Type B pancreatic cell (in vitro differentiated cells): ENCODE data around the gene CPOX. TPM values are rescaled to one million over a fixed set of nuclear protein-coding genes. Genes with fewer than 3 reads are reported as not detected.
A peak's percentile ranks its signal among the peaks of the same experiment; 100 is the strongest.

Source experiments
- DNase-seq: peaks from one replicate; pipeline ENCODE4 v3.0.0; 2021; ENCODE audit warnings: mixed read lengths; ENCODE audit not compliant: unreplicated experiment; ENCODE audit errors: extremely low spot score
- H3K27ac Mint-ChIP-seq: 2 replicates; pipeline ENCODE4 v1.8.0; 2021; ENCODE audit warnings: mild to moderate bottlenecking, mixed read lengths
- H3K27me3 Mint-ChIP-seq: 2 replicates; pipeline ENCODE4 v1.8.0; 2021; ENCODE audit warnings: mixed read lengths
- H3K36me3 Mint-ChIP-seq: 2 replicates; pipeline ENCODE4 v1.8.0; 2021; ENCODE audit warnings: mixed read lengths
- H3K4me1 Mint-ChIP-seq: one replicate; pipeline ENCODE4 v1.8.0; 2021; ENCODE audit warnings: mixed read lengths; ENCODE audit not compliant: unreplicated experiment
- H3K4me3 Mint-ChIP-seq: 2 replicates; pipeline ENCODE4 v1.8.0; 2021; ENCODE audit warnings: mild to moderate bottlenecking, mixed read lengths
- H3K9me3 Mint-ChIP-seq: 2 replicates; pipeline ENCODE4 v1.8.0; 2021; ENCODE audit warnings: mixed read lengths
- CTCF ChIP-seq: fragments of 200-600 bp; sonication (generic); conservative IDR thresholded peaks from 2 replicates; pipeline ENCODE4 v1.5.0; 2021; ENCODE audit warnings: antibody characterized with exemption, mild to moderate bottlenecking
- total RNA-seq: library from RNA; stranded (reverse); gene quantifications from 2 replicates; pipeline ENCODE4 v1.2.1, GENCODE V29; 2021; ENCODE audit warnings: low replicate concordance

CPOX gene
- total RNA-seq, 1 donor from 2014 or later, result 24.6 TPM

GRCh38 chr3:98574132-98574531 is 19.3 kb downstream of the CPOX start:
- Mint-ChIP-seq H3K36me3 (peaks cover 8% of the 10 kb centered on the region), H3K4me3 (no peak overlapping the region), H3K9me3 (no peaks in the 10 kb centered on the region), H3K27ac (no peak overlapping the region), H3K4me1 (peaks cover 5% of the 10 kb centered on the region), H3K27me3 (no peaks in the 10 kb centered on the region)
- no peak for TF ChIP-seq CTCF
- DNase-seq, result no peak

GRCh38 chr3:98573181-98573728 is 20.2 kb downstream of the CPOX start:
- DNase-seq, result no peak
- Mint-ChIP-seq H3K27ac (no peak overlapping the region), H3K4me1 (peaks cover 5% of the 10 kb centered on the region), H3K27me3 (no peaks in the 10 kb centered on the region), H3K36me3 (peaks cover 8% of the 10 kb centered on the region), H3K9me3 (no peaks in the 10 kb centered on the region), H3K4me3 (no peak overlapping the region)
- peak; percentile 68 for TF ChIP-seq CTCF

GRCh38 chr3:98568402-98568801 is 25.0 kb downstream of the CPOX start:
- Mint-ChIP-seq H3K4me3 (no peak overlapping the region), H3K4me1 (peaks cover 3% of the 10 kb centered on the region), H3K27ac (no peak overlapping the region), H3K27me3 (no peaks in the 10 kb centered on the region), H3K9me3 (no peaks in the 10 kb centered on the region), H3K36me3 (no peaks in the 10 kb centered on the region)
- TF ChIP-seq CTCF, result no peak
- no peak for DNase-seq

- no peak for TF ChIP-seq CTCF
- no peaks in the 10 kb centered on the region for H3K27me3 Mint-ChIP-seq
- no peak overlapping the region for H3K27ac Mint-ChIP-seq
- no peaks in the 10 kb centered on the region for H3K9me3 Mint-ChIP-seq
- H3K4me1 Mint-ChIP-seq, result no peaks in the 10 kb centered on the region
- H3K36me3 Mint-ChIP-seq, result no peaks in the 10 kb centered on the region
- no peak overlapping the region for H3K4me3 Mint-ChIP-seq
- no peak for DNase-seq
These were observed 25.6 kb downstream of the CPOX start for GRCh38 chr3:98567666-98568270.

GRCh38 chr3:98565843-98566242 is 27.6 kb downstream of the CPOX start:
- Mint-ChIP-seq H3K27ac (no peak overlapping the region), H3K4me3 (no peak overlapping the region), H3K9me3 (no peaks in the 10 kb centered on the region)

More at GRCh38 chr3:98565843-98566242, 27.6 kb downstream of the CPOX start:
- Mint-ChIP-seq H3K27me3 (no peaks in the 10 kb centered on the region), H3K36me3 (no peaks in the 10 kb centered on the region), H3K4me1 (no peaks in the 10 kb centered on the region)
- TF ChIP-seq CTCF, result no peak
- DNase-seq, result no peak
